ENCODE data around the gene HERC2. TPM values are rescaled to one million over a fixed set of nuclear protein-coding genes. Genes with fewer than 3 reads are reported as not detected.

The HERC2 gene
- total and polyA plus RNA-seq, 2 of the 4 experiments (the other 2 are of a cell fraction): 20.8 to 28.9 TPM

DNA sequence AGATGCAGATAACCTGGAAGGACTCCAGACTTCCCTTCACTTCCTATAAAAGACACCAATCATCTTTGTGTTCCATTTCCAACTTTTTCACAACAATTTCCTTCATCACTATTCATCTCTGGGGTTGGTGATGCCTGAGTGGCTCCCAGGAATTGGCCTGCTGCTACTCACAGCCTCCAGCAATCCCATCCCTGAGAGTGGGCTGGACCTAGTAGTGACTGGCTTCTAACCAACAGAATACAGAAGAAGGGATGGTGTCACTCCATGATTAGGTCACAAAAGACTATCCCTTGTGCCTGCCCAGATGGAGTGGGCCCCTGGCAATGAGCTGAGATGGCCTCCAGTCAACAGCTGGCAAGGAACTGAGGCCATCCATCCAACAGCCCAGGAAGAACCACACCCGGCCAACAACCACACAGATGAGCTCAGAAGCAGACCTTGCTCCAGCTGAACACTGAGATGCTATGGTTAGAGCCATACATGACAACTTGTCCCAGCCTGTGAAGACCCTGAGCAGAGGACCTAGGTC, 243.7 kb downstream of the HERC2 start:
- Histone ChIP-seq H3K9me1 (ENCODE audit: insufficient read depth, low read length) (no peaks in the 10 kb centered on the region), H3K27ac (ENCODE audit: insufficient read depth, low read length) (no peak overlapping the region), H3K79me1 (ENCODE audit: low read depth in 1 of 2, low read length in 2 of 2) (no peaks in the 10 kb centered on the region), H3K18ac (ENCODE audit: low read depth, low read length) (no peak overlapping the region), H2BK120ac (ENCODE audit: low read depth, low read length) (no peak overlapping the region), H4K91ac (ENCODE audit: insufficient read depth, low read depth, low read length) (no peak overlapping the region), H4K20me1 (ENCODE audit: insufficient read depth, low read length) (no peaks in the 10 kb centered on the region), H2AK9ac (replicated peaks; ENCODE audit: low read depth, low read length, poor library complexity) (no peak overlapping the region), H2AFZ (replicated peaks; ENCODE audit: low read length, poor library complexity) (no peak overlapping the region), H3K27me3 (ENCODE audit: control insufficient read depth, insufficient read depth, low read length) (no peaks in the 10 kb centered on the region), H2BK15ac (ENCODE audit: low read depth, low read length) (no peak overlapping the region), H2AK5ac (ENCODE audit: low read depth, low read length) (no peak overlapping the region), H3K23ac (ENCODE audit: low read depth, low read length) (no peak overlapping the region), H3K9me3 (ENCODE audit: control insufficient read depth, insufficient read depth, low read length) (no peaks in the 10 kb centered on the region), H2BK20ac (ENCODE audit: low read depth, low read length) (no peak overlapping the region), H4K8ac (ENCODE audit: low read depth in 2 of 2, low read length in 2 of 2) (no peak overlapping the region), H3K4me1 (ENCODE audit: control insufficient read depth, insufficient read depth, low read length) (no peaks in the 10 kb centered on the region), H4K5ac (ENCODE audit: low read depth, low read length) (no peak overlapping the region), H3K36me3 (ENCODE audit: control insufficient read depth, insufficient read depth, low read length) (no peaks in the 10 kb centered on the region), H3K4ac (ENCODE audit: low read depth, low read length) (no peak overlapping the region), H3K56ac (ENCODE audit: extremely low read depth, insufficient read depth, low read length) (no peak overlapping the region), H2BK5ac (ENCODE audit: low read depth, low read length, poor library complexity, severe bottlenecking) (no peak overlapping the region), H3K9ac (ENCODE audit: low read depth, low read length) (no peak overlapping the region), H3K14ac (replicated peaks; ENCODE audit: low read depth, low read length) (no peak overlapping the region), H3K4me2 (ENCODE audit: low read depth, low read length) (no peak overlapping the region), H3K4me3 (ENCODE audit: insufficient read depth, low read depth, low read length) (no peak overlapping the region)
- ChIA-PET CTCF (no interaction called here), POLR2A (ENCODE audit: unreplicated experiment) (no interaction called here)
- intact Hi-C loops (cut with micrococcal nuclease): no loop called here
- dilution Hi-C loops (cut with HindIII; ENCODE audit: low sequenced_read_pairs, unreplicated experiment): no loop called here
- WGBS, 2 experiments (ENCODE audit: extremely low coverage in 2 of 2, insufficient read length in 1 of 2): no CpG with 5 or more reads among the region's 1 CpG
- BruUV-seq (replicated peaks): no TSS peak
- DNase-seq (no peak), ATAC-seq (ENCODE audit: low read depth) (no peak)
- no peak for TF ChIP-seq NFE2L2 (IDR thresholded peaks at IDR 0.05; ENCODE audit: low read depth, low read length)
- no peak for TF ChIP-seq ELK1 (IDR thresholded peaks at IDR 0.05; ENCODE audit: borderline replicate concordance, low read depth, low read length)
- TF ChIP-seq POLR2A (IDR thresholded peaks at IDR 0.05; ENCODE audit: low read depth, low read length): no peak
- no peak for TF ChIP-seq RCOR1 (IDR thresholded peaks at IDR 0.05; ENCODE audit: insufficient replicate concordance, low read length)
- no peak for TF ChIP-seq FOS (IDR thresholded peaks at IDR 0.05; ENCODE audit: low read depth, low read length)
- TF ChIP-seq CHD1 (IDR thresholded peaks at IDR 0.05; ENCODE audit: low read depth, low read length): no peak
- in situ Hi-C loops (cut with MboI; ENCODE audit: low sequenced_read_pairs): no loop called here
